RWPE2 (cell line): ENCODE data around the gene ACE2.

Experiments
- ATAC-seq: fragments of 200-7000 bp; cut with Tn5 transposase; 3 replicates; pipeline ENCODE4 v1.9.1; 2021; ENCODE audit warnings: low read depth
- DNase-seq: peaks from one replicate; pipeline ENCODE4 v3.0.0-alpha.2; 2020; ENCODE audit warnings: low spot score
- H3K27ac ChIP-seq: fragments of 450-650 bp; 2 replicates; pipeline ENCODE4 v1.5.1; 2017; ENCODE audit warnings: mild to moderate bottlenecking; ENCODE audit not compliant: poor library complexity, severe bottlenecking
- H3K27me3 ChIP-seq: fragments of 250-450 bp; sonication (Bioruptor Pico); 2 replicates; pipeline ENCODE4 v1.5.1; 2021; ENCODE audit warnings: mild to moderate bottlenecking, moderate library complexity; ENCODE audit not compliant: insufficient read depth, poor library complexity, severe bottlenecking
- H3K36me3 ChIP-seq: fragments of 250-450 bp; sonication (Bioruptor Pico); 2 replicates; pipeline ENCODE4 v1.5.1; 2020; ENCODE audit warnings: low read depth, mild to moderate bottlenecking, moderate library complexity
- H3K4me1 ChIP-seq: fragments of 250-450 bp; sonication (Bioruptor Pico); 2 replicates; pipeline ENCODE4 v1.5.1; 2021; ENCODE audit warnings: mild to moderate bottlenecking, moderate library complexity; ENCODE audit not compliant: insufficient read depth, poor library complexity, severe bottlenecking
- H3K4me3 ChIP-seq: fragments of 250-450 bp; sonication (Bioruptor Pico); 2 replicates; pipeline ENCODE4 v1.5.1; 2021; ENCODE audit warnings: mild to moderate bottlenecking, moderate library complexity; ENCODE audit not compliant: severe bottlenecking
- H3K9me3 ChIP-seq: fragments of 250-450 bp; sonication (Bioruptor Pico); 2 replicates; pipeline ENCODE4 v1.5.1; 2021; ENCODE audit warnings: mild to moderate bottlenecking, moderate library complexity; ENCODE audit not compliant: severe bottlenecking
- TF ChIP-seq, protein P1 (sequence below): fragments of 450-650 bp; IDR thresholded peaks from one replicate; pipeline ENCODE4 v1.5.1; 2017; ENCODE audit warnings: mild to moderate bottlenecking, moderate library complexity; ENCODE audit not compliant: poor library complexity, severe bottlenecking

ACE2 gene

DNA sequence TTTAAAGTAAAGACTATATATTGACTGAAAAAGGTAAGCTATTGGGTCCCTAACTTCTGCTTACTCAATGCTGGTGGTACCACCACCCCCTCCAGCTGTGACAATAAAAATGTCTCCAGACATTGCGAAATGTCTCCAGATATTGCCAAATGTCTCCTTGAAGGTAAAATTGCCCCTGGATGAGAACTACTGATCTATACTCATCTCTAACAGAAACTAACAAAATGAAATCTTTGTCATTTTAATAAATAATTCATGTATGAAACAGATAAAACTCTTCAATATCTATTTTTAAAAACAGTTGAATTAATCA, 43.8 kb upstream of the ACE2 start:
- ATAC-seq (no peak), DNase-seq (no peak)
- Histone ChIP-seq H3K4me3 (no peak overlapping the region), H3K27ac (no peak overlapping the region), H3K4me1 (no peaks in the 10 kb centered on the region), H3K36me3 (no peaks in the 10 kb centered on the region), H3K9me3 (no peaks in the 10 kb centered on the region), H3K27me3 (no peaks in the 10 kb centered on the region)
- TF ChIP-seq, protein P1, sequence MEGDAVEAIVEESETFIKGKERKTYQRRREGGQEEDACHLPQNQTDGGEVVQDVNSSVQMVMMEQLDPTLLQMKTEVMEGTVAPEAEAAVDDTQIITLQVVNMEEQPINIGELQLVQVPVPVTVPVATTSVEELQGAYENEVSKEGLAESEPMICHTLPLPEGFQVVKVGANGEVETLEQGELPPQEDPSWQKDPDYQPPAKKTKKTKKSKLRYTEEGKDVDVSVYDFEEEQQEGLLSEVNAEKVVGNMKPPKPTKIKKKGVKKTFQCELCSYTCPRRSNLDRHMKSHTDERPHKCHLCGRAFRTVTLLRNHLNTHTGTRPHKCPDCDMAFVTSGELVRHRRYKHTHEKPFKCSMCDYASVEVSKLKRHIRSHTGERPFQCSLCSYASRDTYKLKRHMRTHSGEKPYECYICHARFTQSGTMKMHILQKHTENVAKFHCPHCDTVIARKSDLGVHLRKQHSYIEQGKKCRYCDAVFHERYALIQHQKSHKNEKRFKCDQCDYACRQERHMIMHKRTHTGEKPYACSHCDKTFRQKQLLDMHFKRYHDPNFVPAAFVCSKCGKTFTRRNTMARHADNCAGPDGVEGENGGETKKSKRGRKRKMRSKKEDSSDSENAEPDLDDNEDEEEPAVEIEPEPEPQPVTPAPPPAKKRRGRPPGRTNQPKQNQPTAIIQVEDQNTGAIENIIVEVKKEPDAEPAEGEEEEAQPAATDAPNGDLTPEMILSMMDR: no peak

DNA sequence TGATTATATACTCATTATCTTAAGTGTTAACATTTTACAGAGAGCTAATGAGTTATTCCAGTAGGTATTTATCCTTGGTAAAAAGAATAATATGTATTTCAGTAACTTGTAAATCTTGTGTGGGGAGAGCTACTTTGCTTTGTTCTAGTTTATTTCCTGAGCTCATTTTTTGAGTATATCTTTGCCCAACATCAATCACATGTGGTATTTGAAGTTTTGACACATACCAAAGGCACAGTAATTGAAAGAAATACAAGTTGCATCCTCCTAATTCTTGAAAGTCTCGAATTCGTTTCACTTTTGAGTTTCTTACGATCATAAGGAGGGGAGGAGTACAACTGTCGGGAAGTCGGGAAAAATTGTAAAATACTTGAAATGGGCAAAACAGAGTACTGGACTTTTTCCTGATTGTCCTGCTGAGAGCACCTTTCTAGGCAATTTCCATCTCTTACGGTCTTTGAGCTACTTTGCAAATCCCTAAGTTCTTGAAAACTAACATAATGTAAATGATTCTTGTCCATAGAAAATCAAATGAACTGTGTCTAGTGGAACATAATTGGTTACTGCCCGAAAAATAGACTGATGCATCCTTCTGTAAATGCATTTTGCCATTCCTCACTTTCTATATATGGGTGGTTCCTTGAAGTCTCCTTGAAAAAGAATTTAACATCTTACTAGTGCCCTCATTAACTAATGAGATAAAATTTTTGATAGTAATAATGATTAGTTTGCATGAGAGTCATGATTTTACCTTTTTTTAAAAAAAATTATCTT, 43.2 kb upstream of the ACE2 start:
- Histone ChIP-seq H3K9me3 (no peaks in the 10 kb centered on the region), H3K27ac (no peak overlapping the region), H3K27me3 (no peaks in the 10 kb centered on the region), H3K4me3 (no peak overlapping the region), H3K4me1 (no peaks in the 10 kb centered on the region), H3K36me3 (no peaks in the 10 kb centered on the region)
- DNase-seq (no peak), ATAC-seq (no peak)
- TF ChIP-seq, protein P1: no peak

DNA sequence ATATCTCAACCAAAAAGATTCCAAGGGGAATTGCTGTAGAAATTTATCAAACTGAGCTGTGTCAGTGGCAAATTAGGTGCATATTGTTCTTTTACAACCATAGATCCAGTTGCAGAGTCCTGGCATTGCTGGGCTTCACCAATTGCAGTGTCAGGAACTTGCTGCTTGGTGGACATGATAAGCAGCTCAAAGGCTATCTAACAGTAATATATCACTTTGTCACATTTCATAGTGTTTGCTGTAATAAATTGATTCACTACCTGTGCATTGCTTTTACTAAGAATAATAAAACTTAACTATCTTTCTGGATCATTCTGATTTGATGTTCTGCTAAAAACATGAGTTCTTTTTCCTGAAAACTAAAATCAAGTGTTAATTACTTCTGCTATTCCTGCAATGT, 30.9 kb upstream of the ACE2 start:
- H3K27ac ChIP-seq: no peak overlapping the region
- no peak for DNase-seq
- ATAC-seq: no peak
- H3K4me3 ChIP-seq: no peak overlapping the region
- no peaks in the 10 kb centered on the region for H3K36me3 ChIP-seq
- no peaks in the 10 kb centered on the region for H3K27me3 ChIP-seq
- H3K4me1 ChIP-seq: no peaks in the 10 kb centered on the region
- no peaks in the 10 kb centered on the region for H3K9me3 ChIP-seq
- TF ChIP-seq, protein P1: no peak

DNA sequence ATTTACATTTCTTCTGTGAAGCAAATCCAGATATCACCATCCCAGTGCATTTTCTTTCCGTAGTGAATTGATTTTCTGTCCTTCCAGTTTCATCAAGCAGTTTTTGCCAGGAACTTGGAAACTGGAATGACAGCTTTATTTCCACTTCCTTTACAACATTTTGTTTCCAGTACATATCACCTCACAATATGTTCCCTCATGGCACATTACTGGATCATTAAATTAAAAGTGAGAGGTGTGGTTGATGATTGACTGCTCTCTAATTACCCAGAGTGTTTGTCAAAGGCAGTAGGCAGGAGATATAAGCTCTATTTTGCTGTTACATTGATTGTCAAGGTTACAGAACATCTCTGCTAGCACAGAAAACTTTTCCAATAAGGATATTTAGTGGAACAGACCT, 22.3 kb upstream of the ACE2 start:
- Histone ChIP-seq H3K4me3 (no peak overlapping the region), H3K36me3 (no peaks in the 10 kb centered on the region), H3K9me3 (no peaks in the 10 kb centered on the region), H3K4me1 (peaks cover 13% of the 10 kb centered on the region), H3K27me3 (no peaks in the 10 kb centered on the region), H3K27ac (no peak overlapping the region)
- no peak for DNase-seq
- TF ChIP-seq, protein P1: no peak
- ATAC-seq: no peak

DNA sequence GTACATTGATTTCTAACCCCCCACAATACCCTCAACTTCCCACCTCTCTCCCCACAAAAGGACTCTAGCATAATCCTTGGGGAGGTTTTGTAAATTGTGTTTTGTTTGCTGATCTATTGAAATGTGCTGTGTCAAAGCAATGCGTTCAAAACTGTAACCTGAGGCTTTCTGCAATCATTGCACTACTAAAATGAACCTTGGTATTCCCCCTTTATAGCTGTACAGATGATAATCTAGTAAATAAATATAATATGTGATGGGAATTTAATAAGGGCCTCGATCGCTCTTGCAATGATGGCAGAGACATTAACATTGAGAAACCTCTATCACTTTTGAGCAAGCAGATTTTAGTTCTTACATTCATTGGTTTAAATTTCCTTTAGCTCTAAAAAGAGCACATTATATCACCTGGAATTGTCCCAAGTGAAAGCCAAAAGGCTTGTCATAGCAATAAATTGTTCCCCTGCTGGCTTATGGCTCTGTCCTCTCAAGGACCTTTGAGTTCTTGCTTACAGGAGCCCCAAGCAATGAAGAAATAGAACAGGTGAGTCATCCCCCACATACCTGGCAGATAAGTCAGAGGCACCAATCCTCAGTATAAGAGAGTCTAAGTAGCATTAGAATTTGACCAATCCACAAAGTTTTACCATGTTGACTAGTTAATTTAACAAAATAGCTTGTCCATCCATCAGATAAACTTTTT, 18.4 kb upstream of the ACE2 start:
- no peaks in the 10 kb centered on the region for H3K27me3 ChIP-seq
- ATAC-seq (peak; percentile 97), DNase-seq (no peak)
- H3K27ac ChIP-seq: peak overlapping the region; percentile 16
- no peaks in the 10 kb centered on the region for H3K9me3 ChIP-seq
- TF ChIP-seq, protein P1: no peak
- peaks cover 13% of the 10 kb centered on the region for H3K4me1 ChIP-seq
- H3K36me3 ChIP-seq: no peaks in the 10 kb centered on the region
- no peak overlapping the region for H3K4me3 ChIP-seq
